Renal cortex interstitium (tissue), 11 donors: Measurements from ENCODE around the gene TGFB2. TPM values are rescaled to one million over a fixed set of nuclear protein-coding genes. Genes with fewer than 3 reads are reported as not detected.

Experiments used
- DNase-seq, 11 donors: peaks; one replicate each; pipeline ENCODE4 v3.0.0-alpha.2; 2013; ENCODE audit warnings: low read depth in 9 of 11, low spot score in 4 of 11; ENCODE audit errors: extremely low read depth in 1 of 11
- polyA plus RNA-seq, 3 donors: library from polyadenylated mRNA; unstranded; fragments of 120-200 nt; gene quantifications; one replicate each; pipeline ENCODE4 v1.2.1, GENCODE V29; 2013; ENCODE audit not compliant: insufficient read length in 3 of 3

Gene TGFB2
- polyA plus RNA-seq, 3 donors: 13.9 to 15.5 (median 14.2) TPM

GRCh38 chr1:218371927-218372672 lies 27.0 kb downstream of the TGFB2 start:
- no peak for DNase-seq

DNA sequence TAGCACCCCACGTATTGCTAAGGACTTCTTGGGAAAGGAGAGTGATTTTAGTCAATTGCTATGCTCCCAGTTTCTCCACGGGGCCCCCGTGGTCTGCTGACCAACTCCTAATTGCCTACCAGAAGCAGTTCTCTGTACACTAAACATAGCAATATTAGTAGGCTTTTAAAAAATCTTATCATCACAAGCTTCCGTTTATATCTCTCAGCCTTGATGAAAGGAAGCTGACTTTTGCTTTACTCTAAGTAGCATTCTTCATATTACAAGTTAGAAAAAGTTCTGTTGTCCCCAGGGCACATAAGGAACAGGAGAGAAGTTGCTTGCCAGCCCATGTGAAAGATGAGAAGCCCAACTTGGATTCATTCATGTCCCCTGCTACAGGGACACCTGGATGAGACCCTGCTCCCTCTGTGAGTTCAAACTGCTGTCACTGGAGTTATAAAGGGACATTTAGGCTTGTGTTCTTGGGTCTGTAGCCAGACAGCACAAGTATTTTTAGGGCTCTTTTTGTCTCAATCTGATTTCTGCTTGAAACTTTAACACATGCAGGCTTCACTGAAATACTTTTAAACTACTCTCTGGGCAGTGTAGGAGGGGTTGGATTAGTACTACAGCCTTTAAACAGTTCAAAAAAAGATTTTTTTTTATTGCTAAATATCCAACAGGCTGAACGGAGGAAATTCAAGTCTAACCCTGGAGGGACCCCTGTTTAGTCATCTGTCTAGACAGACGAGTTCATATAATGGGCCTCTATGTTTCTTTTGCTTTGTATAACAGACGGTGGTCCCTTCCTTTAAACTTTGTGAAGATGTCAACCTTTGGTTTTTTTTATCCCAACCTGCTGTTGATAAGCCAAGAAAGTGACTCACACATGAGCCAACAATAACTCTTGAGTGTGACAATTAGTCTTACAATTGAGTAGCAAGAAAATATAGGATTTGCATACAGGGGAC lies 29.5 kb downstream of the TGFB2 start:
- no peak for DNase-seq

GRCh38 chr1:218376722-218377121 lies 31.6 kb downstream of the TGFB2 start:
- no peak for DNase-seq

- DNase-seq: no peak
Observed at GRCh38 chr1:218377143-218377660, 32.1 kb downstream of the TGFB2 start.

GRCh38 chr1:218380125-218380977 lies 35.2 kb downstream of the TGFB2 start:
- DNase-seq: no peak

DNA sequence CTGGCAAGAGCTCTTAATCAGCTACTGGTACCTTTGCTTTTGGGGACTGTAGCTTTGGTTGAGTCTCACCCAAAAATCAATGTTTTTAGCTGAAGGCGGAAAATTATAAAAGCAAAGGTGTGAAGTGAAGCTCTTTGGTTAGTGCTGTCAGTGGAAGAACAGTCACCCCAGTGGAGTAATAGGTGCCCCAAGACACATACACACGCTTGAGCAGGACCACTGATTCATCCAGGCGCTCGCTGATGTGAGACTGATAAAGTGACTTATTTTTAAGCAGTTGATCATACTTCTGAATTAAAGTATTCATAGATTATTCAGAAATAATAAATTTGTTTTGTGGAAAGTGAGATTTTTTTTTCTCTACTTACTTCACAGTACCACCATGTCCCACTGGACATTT lies 37.1 kb downstream of the TGFB2 start:
- no peak for DNase-seq

- no peak for DNase-seq
Observed at GRCh38 chr1:218383051-218383450, 37.9 kb downstream of the TGFB2 start.

DNA sequence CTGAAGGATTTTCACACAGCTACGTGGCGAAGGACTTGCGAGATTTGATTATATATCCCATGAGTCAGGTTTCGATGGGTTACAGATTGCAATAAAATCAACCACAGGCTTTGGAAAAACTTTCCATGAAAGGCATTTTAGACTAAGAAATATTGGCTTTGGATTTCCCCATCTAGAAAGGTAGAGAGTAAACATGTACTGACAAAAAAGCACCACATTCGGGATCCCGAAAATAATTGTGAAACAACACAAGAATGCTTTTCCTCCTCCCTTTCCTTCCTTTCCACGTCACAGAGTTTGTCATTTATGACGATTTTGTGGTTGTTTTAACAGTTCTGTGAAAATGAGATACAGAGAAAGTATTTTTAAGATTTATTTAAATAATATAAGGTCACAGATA lies 38.5 kb downstream of the TGFB2 start:
- DNase-seq: no peak

DNA sequence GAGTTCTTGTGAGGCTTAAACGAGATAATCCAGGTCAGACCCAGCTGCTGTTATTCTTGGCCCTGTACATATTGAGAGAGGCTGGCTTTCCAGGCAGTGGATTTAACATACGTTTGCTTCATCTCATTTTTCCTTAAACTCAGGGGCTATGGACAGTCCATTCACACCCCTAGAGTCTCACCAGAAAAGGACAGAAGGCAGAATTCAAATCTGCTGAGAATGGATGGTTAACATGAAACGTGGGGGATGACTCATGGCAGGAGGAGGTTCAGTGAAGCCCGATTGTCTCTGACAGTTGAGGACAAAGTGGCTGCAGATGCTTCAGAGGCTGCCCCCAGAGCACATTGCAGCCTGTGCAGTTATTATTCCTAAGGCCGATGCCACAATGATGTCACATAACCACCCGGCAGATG lies 39.5 kb downstream of the TGFB2 start:
- DNase-seq: no peak

DNA sequence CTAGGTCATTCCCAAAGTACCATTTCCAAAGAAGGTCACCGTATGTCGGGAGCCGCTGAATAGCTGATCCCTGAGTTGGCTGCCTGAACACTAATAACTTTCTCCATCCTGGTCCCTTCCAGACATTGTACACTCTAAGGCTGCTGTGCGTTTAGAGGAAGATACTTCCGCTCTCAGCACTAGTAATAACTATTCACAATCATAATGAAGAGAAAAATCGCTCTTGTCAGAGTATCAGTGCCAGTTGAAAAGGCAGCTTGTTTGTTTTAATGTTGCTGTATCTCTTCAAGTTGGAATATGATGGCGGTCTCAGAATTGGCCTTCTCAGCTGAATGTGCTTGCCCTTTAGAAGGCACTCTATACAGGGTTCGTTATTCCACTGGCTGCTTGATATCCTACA lies 43.5 kb downstream of the TGFB2 start:
- DNase-seq: no peak

- DNase-seq: no peak
Observed at GRCh38 chr1:218390618-218391017, 45.5 kb downstream of the TGFB2 start.

DNA sequence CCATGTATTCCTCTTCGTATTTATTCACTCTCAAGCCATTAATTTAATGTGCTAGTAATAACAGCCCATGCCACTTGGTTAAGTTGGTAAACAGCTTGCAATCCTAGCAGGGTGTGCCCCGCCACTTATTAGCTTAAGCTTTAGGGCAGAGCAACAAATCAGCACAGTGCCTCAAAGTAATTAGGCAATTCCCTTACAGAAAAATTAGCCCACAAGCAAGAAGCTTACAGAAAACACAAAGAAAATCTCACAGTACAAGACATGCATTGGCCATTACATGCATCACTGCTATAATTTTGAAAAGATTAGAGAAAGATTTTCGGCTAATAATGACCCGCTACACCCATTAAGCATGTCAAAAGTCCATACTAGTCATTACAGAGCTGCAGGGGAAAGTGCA lies 47.6 kb downstream of the TGFB2 start:
- no peak for DNase-seq

GRCh38 chr1:218394416-218394815 lies 49.3 kb downstream of the TGFB2 start:
- no peak for DNase-seq

GRCh38 chr1:218394989-218395388 lies 49.9 kb downstream of the TGFB2 start:
- no peak for DNase-seq

- DNase-seq: no peak
Observed at GRCh38 chr1:218395916-218396315, 50.8 kb downstream of the TGFB2 start.

DNA sequence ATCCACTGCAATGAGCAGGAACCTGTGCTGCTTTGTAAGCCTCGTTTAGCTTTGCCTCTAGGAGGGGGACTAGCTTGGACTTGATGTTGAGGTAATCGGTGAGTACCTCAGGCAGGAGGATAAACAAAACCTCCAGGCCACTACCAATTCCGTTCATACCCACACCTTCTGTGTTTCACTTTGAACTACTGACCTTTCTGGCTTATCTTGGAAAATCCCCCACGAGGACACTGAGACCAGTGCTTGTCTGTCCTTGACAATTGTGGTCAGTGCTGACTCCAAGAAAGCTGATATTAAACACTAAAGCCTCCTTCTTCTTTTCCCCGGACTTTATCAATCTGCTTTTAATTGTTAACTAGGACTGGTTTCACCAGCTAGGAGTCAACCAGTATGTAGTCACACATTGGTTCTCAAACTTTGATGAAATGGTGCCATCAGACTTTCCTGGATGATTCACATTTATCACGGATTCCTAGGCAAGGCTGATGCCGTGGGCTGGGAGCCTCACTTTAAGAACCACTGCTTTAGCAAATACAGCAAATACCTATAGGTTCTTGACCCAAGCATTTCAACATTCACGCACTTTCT lies 52.7 kb downstream of the TGFB2 start:
- no peak for DNase-seq

DNA sequence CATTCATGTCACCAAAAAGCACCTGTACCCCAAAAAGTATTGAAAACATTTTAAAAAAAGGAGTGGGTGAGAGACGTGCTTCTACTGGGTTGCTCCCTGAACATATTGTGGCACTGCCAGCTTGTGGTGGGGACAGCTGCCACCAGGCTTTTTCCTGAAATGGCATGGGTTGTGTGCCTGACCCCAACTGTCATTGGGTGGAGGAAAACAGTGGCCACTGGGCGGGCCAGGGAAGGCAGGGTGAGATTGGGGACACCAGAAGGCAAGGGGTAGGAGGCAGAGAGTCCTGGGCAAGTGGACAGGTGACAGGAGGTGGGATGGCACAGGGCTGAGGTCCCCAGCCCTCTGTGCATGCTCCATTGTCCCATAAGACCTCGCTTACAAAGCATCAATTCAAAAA lies 55.5 kb downstream of the TGFB2 start:
- no peak for DNase-seq

DNA sequence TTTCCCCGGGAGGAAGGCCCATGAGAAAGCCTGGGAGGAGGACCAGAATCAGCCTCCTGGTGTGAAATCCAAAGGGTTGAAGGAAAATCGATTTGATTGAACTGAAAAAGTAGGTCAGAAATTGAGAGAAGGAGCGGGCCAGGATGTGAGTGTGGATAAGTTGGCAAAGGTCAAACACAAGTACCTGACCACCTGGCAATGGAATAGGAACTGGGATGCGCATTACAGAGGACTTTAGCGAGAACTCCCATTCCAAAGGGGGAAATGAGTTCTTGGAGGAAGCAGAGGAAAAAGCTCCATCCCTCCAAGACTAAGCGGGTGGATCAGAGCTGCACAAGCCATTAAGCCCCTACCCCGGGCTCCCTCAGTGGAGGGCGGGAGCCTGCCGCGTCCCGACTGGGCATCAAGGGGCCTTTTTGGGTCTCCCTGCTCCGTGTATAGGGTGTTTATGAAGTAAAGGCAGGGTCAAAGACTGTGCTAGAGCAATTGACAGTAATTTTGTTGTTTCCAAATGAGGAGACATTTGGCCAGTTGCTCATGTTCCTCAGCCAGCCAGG lies 56.4 kb downstream of the TGFB2 start:
- no peak for DNase-seq
